Chondrocyte (in vitro differentiated cells): ENCODE data around the gene PCDHA12. TPM values are rescaled to one million over a fixed set of nuclear protein-coding genes. Genes with fewer than 3 reads are reported as not detected.
"Not testable (repeated sequence)": the region's sequence is repeated elsewhere in the genome, so short reads cannot be mapped to it uniquely, and the experiment has no call there.

ENCODE experiments used
- DNase-seq: peaks from one replicate; pipeline ENCODE4 v3.0.0; 2021; ENCODE audit warnings: mixed read lengths, low spot score
- H3K27ac Mint-ChIP-seq: one replicate; pipeline ENCODE4 v1.8.0; 2021; ENCODE audit warnings: mild to moderate bottlenecking, moderate library complexity, mixed read lengths; ENCODE audit not compliant: unreplicated experiment
- H3K27me3 Mint-ChIP-seq: 2 replicates; pipeline ENCODE4 v1.8.0; 2021; ENCODE audit warnings: low read depth, mixed read lengths
- H3K36me3 Mint-ChIP-seq: 2 replicates; pipeline ENCODE4 v1.8.0; 2021; ENCODE audit warnings: low read depth, mixed read lengths
- H3K4me1 Mint-ChIP-seq: 2 replicates; pipeline ENCODE4 v1.8.0; 2021; ENCODE audit warnings: low read depth, mild to moderate bottlenecking, mixed read lengths
- H3K4me3 Mint-ChIP-seq: one replicate; pipeline ENCODE4 v1.8.0; 2021; ENCODE audit warnings: mild to moderate bottlenecking, moderate library complexity, mixed read lengths; ENCODE audit not compliant: unreplicated experiment
- H3K9me3 Mint-ChIP-seq: 2 replicates; pipeline ENCODE4 v1.8.0; 2021; ENCODE audit warnings: low read depth, mixed read lengths
- total RNA-seq: library from RNA; stranded (reverse); gene quantifications from 3 replicates; pipeline ENCODE4 v1.2.1, GENCODE V29; 2021
- TF ChIP-seq, protein P1 (sequence below): fragments of 200-600 bp; sonication (generic); IDR thresholded peaks from 2 replicates; pipeline ENCODE4 v1.5.0; 2021; ENCODE audit warnings: antibody characterized with exemption, mild to moderate bottlenecking, moderate library complexity

Gene PCDHA12
- total RNA-seq, 1 donor from 2014 or later, result 23.6 TPM

DNA sequence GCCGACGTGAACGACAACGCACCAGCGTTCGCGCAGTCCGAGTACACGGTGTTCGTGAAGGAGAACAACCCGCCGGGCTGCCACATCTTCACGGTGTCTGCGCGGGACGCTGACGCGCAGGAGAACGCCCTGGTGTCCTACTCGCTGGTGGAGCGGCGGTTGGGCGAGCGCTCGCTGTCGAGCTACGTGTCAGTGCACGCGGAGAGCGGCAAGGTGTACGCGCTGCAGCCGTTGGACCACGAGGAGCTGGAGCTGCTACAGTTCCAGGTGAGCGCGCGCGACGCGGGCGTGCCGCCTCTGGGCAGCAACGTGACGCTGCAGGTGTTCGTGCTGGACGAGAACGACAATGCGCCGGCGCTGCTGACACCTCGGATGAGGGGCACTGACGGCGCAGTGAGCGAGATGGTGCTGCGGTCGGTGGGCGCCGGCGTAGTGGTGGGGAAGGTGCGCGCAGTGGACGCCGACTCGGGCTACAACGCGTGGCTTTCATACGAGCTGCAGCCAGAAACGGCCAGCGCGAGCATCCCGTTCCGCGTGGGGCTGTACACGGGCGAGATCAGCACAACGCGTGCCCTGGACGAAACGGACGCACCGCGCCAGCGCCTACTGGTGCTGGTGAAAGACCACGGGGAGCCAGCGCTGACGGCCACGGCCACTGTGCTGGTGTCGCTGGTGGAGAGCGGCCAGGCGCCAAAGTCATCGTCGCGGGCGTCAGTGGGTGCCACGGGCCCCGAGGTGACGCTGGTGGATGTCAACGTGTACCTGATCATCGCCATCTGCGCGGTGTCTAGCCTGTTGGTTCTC, 25.1 kb upstream of the PCDHA12 start:
- H3K36me3 Mint-ChIP-seq, H3K9me3 Mint-ChIP-seq, H3K4me3 Mint-ChIP-seq, H3K27me3 Mint-ChIP-seq, H3K27ac Mint-ChIP-seq, H3K4me1 Mint-ChIP-seq, DNase-seq: not testable (repeated sequence)

DNA sequence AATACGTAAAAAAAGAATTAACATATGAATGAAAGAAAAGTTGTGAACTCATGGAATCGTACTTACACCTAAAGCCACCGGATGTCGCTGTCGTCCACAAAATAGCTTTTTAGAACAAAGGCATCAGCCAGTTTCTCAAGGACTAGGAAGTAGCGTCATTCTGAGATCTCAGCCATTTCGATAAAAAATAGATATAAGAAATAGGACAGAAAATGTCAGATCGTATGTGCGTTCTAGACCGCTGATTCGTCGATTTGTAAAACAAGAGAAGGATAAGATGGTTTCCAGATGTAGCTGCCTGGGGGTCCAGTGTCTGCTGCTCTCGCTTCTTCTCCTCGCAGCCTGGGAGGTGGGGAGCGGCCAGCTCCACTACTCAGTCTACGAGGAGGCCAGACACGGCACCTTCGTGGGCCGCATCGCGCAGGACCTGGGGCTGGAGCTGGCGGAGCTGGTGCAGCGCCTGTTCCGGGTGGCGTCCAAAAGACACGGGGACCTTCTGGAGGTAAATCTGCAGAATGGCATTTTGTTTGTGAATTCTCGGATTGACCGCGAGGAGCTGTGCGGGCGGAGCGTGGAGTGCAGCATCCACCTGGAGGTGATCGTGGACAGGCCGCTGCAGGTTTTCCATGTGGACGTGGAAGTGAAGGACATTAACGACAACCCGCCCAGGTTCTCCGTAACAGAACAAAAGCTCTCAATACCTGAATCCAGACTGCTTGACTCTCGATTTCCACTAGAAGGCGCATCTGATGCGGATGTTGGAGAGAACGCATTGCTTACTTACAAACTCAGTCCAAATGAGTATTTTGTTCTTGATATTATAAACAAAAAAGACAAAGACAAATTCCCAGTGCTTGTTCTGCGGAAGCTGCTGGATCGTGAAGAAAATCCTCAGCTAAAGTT, 19.1 kb upstream of the PCDHA12 start, which contains the start of gene PCDHA10:
Gene PCDHA10 (plus strand): TSS at position 126 of the 903 bp plus-strand sequence. CDS start 152 bp downstream, at position 278.
- peak within 1 kb of the TSS; percentile 73 for H3K4me3 Mint-ChIP-seq
- H3K9me3 Mint-ChIP-seq, result peaks cover 8% of the 10 kb centered on the region
- peaks cover 8% of the 10 kb centered on the region for H3K4me1 Mint-ChIP-seq
- H3K36me3 Mint-ChIP-seq, result peaks cover 18% of the 10 kb centered on the region
- H3K27me3 Mint-ChIP-seq, result no peaks in the 10 kb centered on the region
- peak within 1 kb of the TSS; percentile 92 for H3K27ac Mint-ChIP-seq
- DNase-seq, result no peak
- TF ChIP-seq, protein P1, sequence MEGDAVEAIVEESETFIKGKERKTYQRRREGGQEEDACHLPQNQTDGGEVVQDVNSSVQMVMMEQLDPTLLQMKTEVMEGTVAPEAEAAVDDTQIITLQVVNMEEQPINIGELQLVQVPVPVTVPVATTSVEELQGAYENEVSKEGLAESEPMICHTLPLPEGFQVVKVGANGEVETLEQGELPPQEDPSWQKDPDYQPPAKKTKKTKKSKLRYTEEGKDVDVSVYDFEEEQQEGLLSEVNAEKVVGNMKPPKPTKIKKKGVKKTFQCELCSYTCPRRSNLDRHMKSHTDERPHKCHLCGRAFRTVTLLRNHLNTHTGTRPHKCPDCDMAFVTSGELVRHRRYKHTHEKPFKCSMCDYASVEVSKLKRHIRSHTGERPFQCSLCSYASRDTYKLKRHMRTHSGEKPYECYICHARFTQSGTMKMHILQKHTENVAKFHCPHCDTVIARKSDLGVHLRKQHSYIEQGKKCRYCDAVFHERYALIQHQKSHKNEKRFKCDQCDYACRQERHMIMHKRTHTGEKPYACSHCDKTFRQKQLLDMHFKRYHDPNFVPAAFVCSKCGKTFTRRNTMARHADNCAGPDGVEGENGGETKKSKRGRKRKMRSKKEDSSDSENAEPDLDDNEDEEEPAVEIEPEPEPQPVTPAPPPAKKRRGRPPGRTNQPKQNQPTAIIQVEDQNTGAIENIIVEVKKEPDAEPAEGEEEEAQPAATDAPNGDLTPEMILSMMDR, result peak; percentile 75

DNA sequence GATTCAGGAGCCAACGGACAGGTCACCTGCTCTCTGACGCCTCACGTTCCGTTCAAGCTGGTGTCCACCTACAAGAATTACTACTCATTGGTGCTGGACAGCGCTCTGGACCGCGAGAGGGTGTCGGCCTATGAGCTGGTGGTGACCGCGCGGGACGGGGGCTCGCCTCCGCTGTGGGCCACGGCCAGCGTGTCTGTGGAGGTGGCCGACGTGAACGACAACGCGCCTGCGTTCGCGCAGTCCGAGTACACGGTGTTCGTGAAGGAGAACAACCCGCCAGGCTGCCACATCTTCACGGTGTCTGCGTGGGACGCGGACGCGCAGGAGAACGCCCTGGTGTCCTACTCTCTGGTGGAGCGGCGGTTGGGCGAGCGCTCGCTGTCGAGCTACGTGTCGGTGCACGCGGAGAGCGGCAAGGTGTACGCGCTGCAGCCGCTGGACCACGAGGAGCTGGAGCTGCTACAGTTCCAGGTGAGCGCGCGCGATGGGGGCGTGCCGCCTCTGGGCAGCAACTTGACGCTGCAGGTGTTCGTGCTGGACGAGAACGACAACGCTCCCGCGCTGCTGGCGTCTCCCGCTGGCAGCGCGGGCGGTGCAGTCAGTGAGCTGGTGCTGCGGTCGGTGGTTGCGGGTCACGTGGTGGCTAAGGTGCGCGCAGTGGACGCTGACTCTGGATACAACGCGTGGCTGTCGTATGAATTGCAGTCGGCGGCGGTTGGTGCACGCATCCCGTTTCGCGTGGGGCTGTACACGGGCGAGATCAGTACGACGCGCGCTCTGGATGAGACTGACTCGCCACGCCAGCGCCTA, 17.7 kb upstream of the PCDHA12 start:
- peaks cover 26% of the 10 kb centered on the region for H3K36me3 Mint-ChIP-seq
- TF ChIP-seq, protein P1, result no peak
- no peak overlapping the region for H3K27ac Mint-ChIP-seq
- peaks cover 15% of the 10 kb centered on the region for H3K9me3 Mint-ChIP-seq
- H3K4me3 Mint-ChIP-seq, result no peak overlapping the region
- peaks cover 8% of the 10 kb centered on the region for H3K4me1 Mint-ChIP-seq
- H3K27me3 Mint-ChIP-seq, result no peaks in the 10 kb centered on the region
- peak; percentile 92 for DNase-seq

DNA sequence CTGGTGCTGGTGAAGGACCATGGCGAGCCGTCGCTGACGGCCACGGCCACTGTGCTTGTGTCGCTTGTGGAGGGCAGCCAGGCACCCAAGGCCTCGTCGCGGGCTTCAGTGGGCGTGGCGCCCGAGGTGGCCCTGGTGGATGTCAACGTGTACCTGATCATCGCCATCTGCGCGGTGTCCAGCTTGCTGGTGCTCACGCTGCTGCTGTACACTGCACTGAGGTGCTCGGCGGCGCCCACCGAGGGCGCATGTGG, 17.2 kb upstream of the PCDHA12 start:
- no peak for DNase-seq
- Mint-ChIP-seq H3K36me3 (peaks cover 26% of the 10 kb centered on the region), H3K4me3 (no peak overlapping the region), H3K9me3 (peaks cover 15% of the 10 kb centered on the region), H3K27ac (no peak overlapping the region), H3K27me3 (no peaks in the 10 kb centered on the region), H3K4me1 (peaks cover 8% of the 10 kb centered on the region)
- TF ChIP-seq, protein P1, result no peak

DNA sequence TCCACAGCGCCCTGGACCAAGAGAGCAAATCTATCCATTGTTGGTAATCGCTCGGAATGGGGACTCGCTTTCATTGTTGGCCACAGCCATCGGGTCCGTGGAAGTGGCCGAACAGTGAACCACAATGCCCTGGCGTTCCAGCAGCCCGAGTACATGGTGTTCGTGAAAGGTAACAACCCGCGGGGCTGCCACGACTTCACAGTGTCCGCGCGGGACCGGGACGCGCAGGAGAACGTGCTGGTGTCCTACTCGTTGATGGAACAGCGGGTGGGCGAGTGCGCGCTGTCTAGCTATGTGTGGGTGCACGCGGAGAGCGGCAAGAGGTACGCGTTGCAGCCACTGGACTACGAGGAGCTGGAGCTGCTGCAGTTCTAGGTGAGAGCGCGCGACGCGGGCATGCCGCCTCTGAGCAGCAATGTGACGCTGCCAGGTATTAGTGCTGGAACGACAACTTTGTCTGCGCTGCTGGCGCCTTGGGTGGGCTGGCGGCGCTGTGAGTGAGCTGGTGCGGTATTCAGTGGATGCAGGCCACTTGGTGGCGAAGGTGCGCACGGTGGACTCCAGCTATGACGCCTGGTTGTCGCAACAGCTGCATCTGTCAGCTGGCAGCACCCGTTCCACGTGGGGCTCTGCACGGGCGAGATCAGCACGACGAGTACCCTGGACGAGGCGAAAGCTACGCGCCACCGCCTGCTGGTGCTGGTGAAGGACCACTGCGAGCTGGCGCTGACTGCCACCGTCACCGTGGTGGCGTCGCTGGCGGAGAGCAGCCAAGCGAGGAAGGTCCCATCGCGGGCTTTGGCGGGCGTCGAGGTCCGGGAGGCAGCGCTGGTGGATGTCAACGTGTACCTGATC, 12.4 kb upstream of the PCDHA12 start:
- Mint-ChIP-seq H3K27ac (no peak overlapping the region), H3K27me3 (no peaks in the 10 kb centered on the region), H3K4me1 (no peaks in the 10 kb centered on the region), H3K36me3 (peaks cover 17% of the 10 kb centered on the region), H3K9me3 (peaks cover 8% of the 10 kb centered on the region), H3K4me3 (no peak overlapping the region)
- DNase-seq, result no peak
- TF ChIP-seq, protein P1, result no peak
